Measurements from ENCODE around the gene ZNF556. TPM values are rescaled to one million over a fixed set of nuclear protein-coding genes. Genes with fewer than 3 reads are reported as not detected.
A peak's percentile ranks its signal among the peaks of the same experiment; 100 is the strongest.
"Not testable (repeated sequence)": the region's sequence is repeated elsewhere in the genome, so short reads cannot be mapped to it uniquely, and the experiment has no call there.

ZNF556 gene
- total RNA-seq, 2 experiments from 2014 or later = not detected

DNA sequence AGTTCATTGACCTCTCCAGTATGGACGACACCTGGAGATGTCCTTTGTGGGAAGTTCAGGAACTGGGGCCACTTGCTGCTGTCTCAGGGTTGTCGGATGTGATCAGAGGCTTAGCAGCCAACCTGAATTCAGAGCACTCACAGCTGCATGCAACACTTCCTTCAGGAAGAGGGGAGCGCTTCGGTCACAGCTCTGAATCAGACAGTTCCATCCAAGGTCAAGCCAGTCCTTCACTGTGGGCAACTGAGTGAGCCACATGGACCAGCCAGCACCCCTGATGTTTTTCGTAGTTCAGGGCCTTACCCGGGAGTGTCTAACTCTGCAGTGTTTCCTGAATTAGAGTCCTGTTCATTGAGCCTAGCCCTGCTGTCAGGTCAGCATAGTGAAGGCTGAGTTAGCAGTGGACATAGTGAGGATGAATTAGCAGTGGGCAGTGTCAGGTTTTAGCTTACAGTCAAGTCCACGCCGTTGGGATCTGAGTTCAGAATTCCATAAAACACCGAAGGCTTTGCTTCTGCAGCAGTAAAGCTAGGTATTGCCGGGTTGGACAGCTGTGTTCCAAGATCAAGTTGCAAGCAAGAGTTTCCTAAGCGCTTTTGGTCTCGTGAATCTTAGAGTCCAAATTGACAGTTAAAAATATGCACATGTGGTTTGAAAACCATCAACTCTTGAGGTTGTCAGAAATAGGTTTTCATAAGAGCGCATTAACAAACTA is 20.8 kb upstream of the ZNF556 start:
- DNase-seq = no peak
- Mint-ChIP-seq H3K36me3 (peaks cover 22% of the 10 kb centered on the region), H3K27me3 (no peaks in the 10 kb centered on the region), H3K4me3 (no peak overlapping the region), H3K27ac (no peak overlapping the region), H3K4me1 (peaks cover 14% of the 10 kb centered on the region), H3K9me3 (peaks cover 17% of the 10 kb centered on the region)

DNA sequence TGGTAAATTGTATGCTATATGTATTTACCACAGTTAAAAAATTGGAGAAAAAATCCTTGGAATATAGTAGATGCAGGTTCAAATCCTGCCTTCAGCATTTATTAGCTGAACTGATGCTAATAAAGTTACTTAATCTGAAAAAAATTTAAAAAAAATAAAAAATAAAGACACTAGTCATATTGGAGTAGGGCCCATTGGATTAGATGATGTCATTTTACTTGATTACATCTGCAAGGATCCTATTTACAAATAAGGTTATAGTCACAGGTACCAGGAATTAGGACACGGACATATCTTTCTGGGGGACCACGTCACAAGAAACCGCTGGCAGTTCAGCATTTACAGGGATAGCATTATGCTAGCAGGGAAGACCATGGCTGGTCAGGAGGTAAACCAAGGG is 19.6 kb upstream of the ZNF556 start:
- peaks cover 9% of the 10 kb centered on the region for H3K4me1 Mint-ChIP-seq
- DNase-seq = no peak
- no peak overlapping the region for H3K4me3 Mint-ChIP-seq
- H3K9me3 Mint-ChIP-seq = peaks cover 19% of the 10 kb centered on the region
- H3K27ac Mint-ChIP-seq = no peak overlapping the region
- H3K27me3 Mint-ChIP-seq = no peaks in the 10 kb centered on the region
- peaks cover 34% of the 10 kb centered on the region for H3K36me3 Mint-ChIP-seq

DNA sequence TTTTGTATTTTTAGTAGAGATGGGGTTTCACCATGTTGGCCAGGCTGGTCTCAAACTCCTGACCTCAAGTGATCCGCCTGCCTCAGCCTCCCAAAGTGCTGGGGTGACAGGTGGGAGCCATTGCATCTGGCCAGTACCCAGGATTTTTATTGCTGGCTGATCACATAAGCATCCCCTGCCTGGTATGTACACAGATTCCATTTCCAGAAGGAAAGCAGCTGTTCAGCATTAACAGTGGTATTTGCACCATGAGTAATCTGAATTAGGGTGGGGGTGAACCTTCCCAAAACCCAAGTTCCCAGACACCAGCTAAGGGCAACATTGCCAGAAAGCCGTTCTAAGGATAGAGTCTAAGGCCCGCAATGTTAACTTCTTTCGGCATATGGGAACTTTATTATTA is 18.5 kb upstream of the ZNF556 start:
- no peak for DNase-seq
- Mint-ChIP-seq H3K27me3 (no peaks in the 10 kb centered on the region), H3K36me3 (peaks cover 45% of the 10 kb centered on the region), H3K4me3 (no peak overlapping the region), H3K4me1 (peaks cover 9% of the 10 kb centered on the region), H3K27ac (no peak overlapping the region), H3K9me3 (peaks cover 29% of the 10 kb centered on the region)

DNA sequence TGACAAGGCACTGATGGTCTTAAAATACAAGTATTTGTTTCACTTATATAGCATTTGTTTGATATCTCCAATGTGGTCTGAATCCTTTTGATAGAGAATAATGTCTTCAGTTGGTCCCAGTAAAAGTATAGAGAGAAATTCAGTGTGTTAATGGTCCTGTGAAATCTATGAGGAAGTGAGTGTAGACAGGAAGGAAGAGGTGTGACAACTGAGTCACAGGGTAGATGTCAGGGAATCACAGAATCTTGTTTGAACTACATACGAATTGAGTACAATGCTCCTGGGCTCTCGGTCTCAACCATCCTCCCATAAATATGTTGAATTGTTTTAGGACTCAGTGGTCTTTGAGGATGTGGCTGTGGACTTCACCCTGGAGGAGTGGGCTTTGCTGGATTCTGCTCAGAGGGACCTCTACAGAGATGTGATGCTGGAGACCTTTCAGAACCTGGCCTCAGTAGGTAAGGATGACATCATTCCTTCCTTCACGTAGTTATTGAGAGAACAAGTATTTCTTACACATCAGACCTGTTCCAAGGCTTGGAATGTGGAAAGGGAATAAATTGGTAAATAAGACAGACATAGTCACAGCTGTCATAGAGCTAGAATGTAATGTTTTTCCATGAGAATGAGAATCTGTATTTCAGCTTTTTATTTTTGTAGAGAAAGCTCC is 16.7 kb upstream of the ZNF556 start:
- H3K9me3 Mint-ChIP-seq = peaks cover 42% of the 10 kb centered on the region
- H3K36me3 Mint-ChIP-seq = peaks cover 56% of the 10 kb centered on the region
- no peak for DNase-seq
- H3K4me3 Mint-ChIP-seq = no peak overlapping the region
- peaks cover 9% of the 10 kb centered on the region for H3K4me1 Mint-ChIP-seq
- H3K27ac Mint-ChIP-seq = no peak overlapping the region
- H3K27me3 Mint-ChIP-seq = no peaks in the 10 kb centered on the region

GRCh38 chr19:2852598-2852997 is 14.5 kb upstream of the ZNF556 start:
- no peak overlapping the region for H3K4me3 Mint-ChIP-seq
- H3K27me3 Mint-ChIP-seq = no peaks in the 10 kb centered on the region
- H3K9me3 Mint-ChIP-seq = peaks cover 49% of the 10 kb centered on the region
- no peak for DNase-seq
- no peak overlapping the region for H3K27ac Mint-ChIP-seq
- peaks cover 23% of the 10 kb centered on the region for H3K4me1 Mint-ChIP-seq
- peaks cover 63% of the 10 kb centered on the region for H3K36me3 Mint-ChIP-seq

GRCh38 chr19:2853015-2853606 is 14.0 kb upstream of the ZNF556 start:
- Mint-ChIP-seq H3K27me3 (no peaks in the 10 kb centered on the region), H3K4me3 (no peak overlapping the region), H3K4me1 (peaks cover 26% of the 10 kb centered on the region), H3K27ac (no peak overlapping the region), H3K36me3 (peaks cover 63% of the 10 kb centered on the region), H3K9me3 (peaks cover 49% of the 10 kb centered on the region)
- no peak for DNase-seq

DNA sequence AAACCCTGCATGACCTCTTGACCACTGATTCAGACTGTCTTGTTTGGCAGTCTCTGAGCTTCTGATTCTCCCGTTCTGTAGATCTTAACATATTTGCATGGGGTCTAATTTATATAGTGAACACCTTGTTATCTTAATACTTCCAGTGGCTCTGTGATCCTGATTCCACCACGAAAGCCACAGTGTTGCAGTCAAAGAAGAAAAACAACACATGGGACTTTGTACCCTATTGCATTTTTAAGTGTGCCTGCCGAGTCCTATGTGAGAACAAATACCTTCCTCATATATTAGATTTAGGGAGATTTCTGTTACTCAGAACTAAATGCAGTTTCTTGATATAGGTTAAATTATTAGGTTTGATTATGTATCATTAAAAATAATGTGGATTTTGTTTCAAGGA is 12.3 kb upstream of the ZNF556 start:
- Mint-ChIP-seq H3K27ac (no peak overlapping the region), H3K4me1 (peaks cover 29% of the 10 kb centered on the region), H3K4me3 (no peak overlapping the region), H3K27me3 (no peaks in the 10 kb centered on the region), H3K36me3 (peaks cover 65% of the 10 kb centered on the region), H3K9me3 (peaks cover 51% of the 10 kb centered on the region)
- no peak for DNase-seq

- peak overlapping the region; percentile 58 for H3K27ac Mint-ChIP-seq
- peaks cover 49% of the 10 kb centered on the region for H3K36me3 Mint-ChIP-seq
- no peaks in the 10 kb centered on the region for H3K27me3 Mint-ChIP-seq
- H3K9me3 Mint-ChIP-seq = peaks cover 38% of the 10 kb centered on the region
- no peak for DNase-seq
- peaks cover 21% of the 10 kb centered on the region for H3K4me1 Mint-ChIP-seq
- H3K4me3 Mint-ChIP-seq = peak overlapping the region; percentile 15
Measured at GRCh38 chr19:2856457-2857050, 10.6 kb upstream of the ZNF556 start.

DNA sequence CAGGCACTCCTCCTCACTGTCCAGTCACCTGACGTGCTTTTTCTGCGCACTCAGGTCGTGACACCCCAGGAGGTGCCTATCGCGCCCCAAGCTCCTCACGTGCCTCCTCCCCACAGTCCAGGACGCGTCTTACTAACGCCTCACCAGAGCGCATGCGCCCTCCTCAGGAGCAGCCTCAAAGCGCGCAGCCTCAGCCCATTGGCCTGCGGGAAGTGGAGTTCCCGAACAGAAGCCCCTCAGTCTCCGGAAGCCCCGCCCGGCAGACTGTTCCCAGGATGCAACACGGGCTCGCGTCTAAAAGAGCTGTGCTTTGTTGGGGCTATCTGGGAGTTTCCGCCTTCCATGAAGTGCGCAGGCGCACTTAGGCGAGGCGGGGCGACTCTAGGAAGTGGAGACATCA is 8.3 kb upstream of the ZNF556 start:
- H3K4me1 Mint-ChIP-seq = peaks cover 21% of the 10 kb centered on the region
- DNase-seq = no peak
- no peak overlapping the region for H3K27ac Mint-ChIP-seq
- H3K9me3 Mint-ChIP-seq = peaks cover 22% of the 10 kb centered on the region
- H3K36me3 Mint-ChIP-seq = peaks cover 26% of the 10 kb centered on the region
- H3K27me3 Mint-ChIP-seq = no peaks in the 10 kb centered on the region
- no peak overlapping the region for H3K4me3 Mint-ChIP-seq

GRCh38 chr19:2863816-2864215 is 3.3 kb upstream of the ZNF556 start:
- no peaks in the 10 kb centered on the region for H3K9me3 Mint-ChIP-seq
- no peak overlapping the region for H3K4me3 Mint-ChIP-seq
- H3K27me3 Mint-ChIP-seq = peaks cover 3% of the 10 kb centered on the region
- no peak overlapping the region for H3K27ac Mint-ChIP-seq
- H3K36me3 Mint-ChIP-seq = no peaks in the 10 kb centered on the region
- DNase-seq = no peak
- H3K4me1 Mint-ChIP-seq = no peaks in the 10 kb centered on the region

DNA sequence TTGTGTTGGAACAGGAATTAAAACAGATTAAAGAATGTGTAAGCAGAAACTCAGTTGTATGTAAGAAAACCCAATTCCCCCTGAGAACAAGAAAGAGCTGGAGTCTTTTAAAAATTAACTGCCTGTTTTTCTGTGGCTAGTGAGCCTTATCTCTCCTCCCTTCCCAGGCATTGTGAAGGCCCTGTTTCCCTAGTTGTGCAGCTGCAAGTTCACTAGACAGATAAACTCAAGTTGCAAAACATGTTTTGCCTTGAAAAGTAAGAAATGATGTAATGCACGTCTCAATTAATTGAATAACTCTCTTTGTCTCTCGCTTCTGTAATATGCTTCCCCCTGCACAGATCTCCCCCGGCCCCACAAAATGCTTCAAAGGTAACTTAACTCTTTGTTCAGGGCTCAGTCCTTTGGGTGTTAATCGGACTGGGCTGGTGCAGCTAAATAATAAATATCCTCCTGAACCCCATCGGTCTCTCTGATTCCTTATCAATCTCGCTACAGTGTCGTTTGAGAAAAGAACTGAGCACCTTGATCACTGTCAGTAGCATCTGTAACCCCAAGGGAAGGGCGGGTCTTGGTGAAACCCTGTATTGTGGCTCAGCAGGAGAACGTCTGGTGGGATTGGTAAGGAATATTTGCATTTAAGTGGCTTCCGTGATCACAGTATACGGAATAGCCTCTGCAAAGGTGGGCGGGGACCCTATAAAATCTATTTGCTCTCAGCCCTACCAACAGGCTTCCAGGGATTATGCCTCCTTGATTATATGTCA is 1.6 kb upstream of the ZNF556 start:
- no peak for DNase-seq
- H3K36me3 Mint-ChIP-seq = no peaks in the 10 kb centered on the region
- no peak overlapping the region for H3K27ac Mint-ChIP-seq
- H3K27me3 Mint-ChIP-seq = peaks cover 3% of the 10 kb centered on the region
- H3K9me3 Mint-ChIP-seq = no peaks in the 10 kb centered on the region
- no peaks in the 10 kb centered on the region for H3K4me1 Mint-ChIP-seq
- H3K4me3 Mint-ChIP-seq = no peak overlapping the region

DNA sequence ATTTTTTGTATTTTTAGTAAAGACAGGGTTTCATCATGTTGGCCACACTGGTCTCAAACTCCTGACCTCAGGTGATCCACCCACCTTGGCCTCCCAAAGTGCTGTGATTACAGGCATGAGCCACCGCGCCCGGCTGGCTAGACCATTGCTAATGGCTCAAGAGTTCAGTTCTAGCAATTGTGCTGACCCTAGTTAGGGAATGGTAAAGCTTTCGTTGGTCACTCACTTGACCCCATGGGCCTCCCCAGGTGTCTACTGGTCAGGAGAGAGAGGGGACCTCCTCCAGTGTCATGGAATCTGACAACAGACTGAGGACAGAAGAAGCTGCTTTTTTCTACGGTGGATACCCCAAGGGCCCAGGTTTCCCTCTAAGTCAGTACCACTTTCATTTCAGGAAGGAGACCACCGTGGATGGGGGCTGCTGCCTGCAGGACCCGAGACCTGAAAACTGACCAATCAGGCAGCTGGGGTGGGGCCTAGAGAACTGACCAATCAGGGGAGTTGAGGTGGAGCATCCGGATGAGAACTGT is 575 bp upstream of the ZNF556 start:
- no peaks in the 10 kb centered on the region for H3K4me1 Mint-ChIP-seq
- no peak overlapping the region for H3K4me3 Mint-ChIP-seq
- peaks cover 3% of the 10 kb centered on the region for H3K27me3 Mint-ChIP-seq
- no peak for DNase-seq
- H3K9me3 Mint-ChIP-seq = no peaks in the 10 kb centered on the region
- no peaks in the 10 kb centered on the region for H3K36me3 Mint-ChIP-seq
- no peak overlapping the region for H3K27ac Mint-ChIP-seq

DNA sequence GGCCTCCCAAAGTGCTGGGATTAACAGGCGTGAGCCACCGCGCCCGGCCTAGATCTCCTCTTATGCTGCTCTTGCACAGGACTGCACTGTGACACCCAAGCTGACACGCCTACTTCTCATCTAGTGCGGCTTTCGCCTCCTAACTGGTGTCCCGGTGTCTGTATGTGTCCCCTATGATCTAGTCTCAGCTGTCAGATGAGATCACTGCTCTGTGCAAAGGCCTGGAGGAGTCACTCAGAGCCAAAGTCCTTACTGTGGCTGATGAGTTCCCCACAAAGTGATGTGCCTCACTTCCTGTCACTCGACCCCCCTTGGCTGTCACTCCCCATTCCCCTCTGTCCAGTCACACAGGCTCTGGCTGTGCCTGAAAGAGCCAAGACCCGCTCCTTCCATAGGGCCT is 2.5 kb downstream of the ZNF556 start:
- H3K27me3 Mint-ChIP-seq = peaks cover 3% of the 10 kb centered on the region
- H3K36me3 Mint-ChIP-seq = no peaks in the 10 kb centered on the region
- no peaks in the 10 kb centered on the region for H3K4me1 Mint-ChIP-seq
- H3K4me3 Mint-ChIP-seq = no peak overlapping the region
- no peaks in the 10 kb centered on the region for H3K9me3 Mint-ChIP-seq
- no peak overlapping the region for H3K27ac Mint-ChIP-seq
- DNase-seq = no peak

DNA sequence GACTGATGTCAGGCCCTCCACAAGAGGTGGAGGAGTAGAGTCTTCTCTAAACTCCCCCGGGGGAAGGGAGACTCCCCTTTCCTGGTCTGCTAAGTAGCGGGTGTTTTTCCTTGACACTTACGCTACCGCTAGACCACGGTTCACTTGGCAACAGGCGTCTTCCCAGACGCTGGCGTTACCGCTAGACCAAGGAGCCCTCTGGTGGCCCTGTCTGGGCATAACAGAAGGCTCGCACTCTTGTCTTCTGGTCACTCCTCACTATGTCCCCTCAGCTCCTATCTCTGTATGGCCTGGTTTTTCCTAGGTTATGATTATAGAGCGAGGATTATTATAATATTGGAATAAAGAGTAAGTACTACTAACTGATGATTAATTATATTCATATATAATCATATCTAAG is 5.0 kb downstream of the ZNF556 start:
- H3K27me3 Mint-ChIP-seq, H3K27ac Mint-ChIP-seq, H3K36me3 Mint-ChIP-seq, DNase-seq, H3K9me3 Mint-ChIP-seq, H3K4me1 Mint-ChIP-seq, H3K4me3 Mint-ChIP-seq: not testable (repeated sequence)

All from activated naive CD8-positive, alpha-beta T cell treated with anti-CD3 and anti-CD28 coated beads for 36 hours (primary cell).